WTC11 (cell line): ENCODE data around the gene NME5.

ENCODE experiments used
- CREB1 ChIP-seq: sonication (generic); formaldehyde crosslinking; IDR thresholded peaks from 2 replicates; pipeline ENCODE4 v1.8.0; 2023; ENCODE audit warnings: mild to moderate bottlenecking, missing genetic modification reagents
- CTCF ChIP-seq: fragments of 200-600 bp; IDR thresholded peaks from 2 replicates; pipeline ENCODE4 v1.8.0; 2022; ENCODE audit warnings: antibody characterized with exemption
- ESRRA ChIP-seq: sonication (generic); formaldehyde crosslinking; IDR thresholded peaks from 2 replicates; pipeline ENCODE4 v1.8.1; 2022; ENCODE audit warnings: mild to moderate bottlenecking, missing genetic modification reagents, borderline replicate concordance
- FOXP1 ChIP-seq: sonication (generic); formaldehyde crosslinking; IDR thresholded peaks from 2 replicates; pipeline ENCODE4 v1.8.0; 2022; ENCODE audit warnings: missing genetic modification reagents, mild to moderate bottlenecking, moderate library complexity, borderline replicate concordance
- IRF2 ChIP-seq: sonication (generic); formaldehyde crosslinking; IDR thresholded peaks from 2 replicates; pipeline ENCODE4 v1.8.0; 2022; ENCODE audit warnings: low read depth, missing genetic modification reagents, borderline replicate concordance
- MAX ChIP-seq: sonication (generic); formaldehyde crosslinking; IDR thresholded peaks from 2 replicates; pipeline ENCODE4 v1.8.0; 2022; ENCODE audit warnings: mild to moderate bottlenecking, missing genetic modification reagents
- SP1 ChIP-seq: sonication (generic); formaldehyde crosslinking; conservative IDR thresholded peaks from 2 replicates; pipeline ENCODE4 v1.8.1; 2022; ENCODE audit warnings: missing genetic modification reagents
- USF2 ChIP-seq: sonication (generic); formaldehyde crosslinking; IDR thresholded peaks from 2 replicates; pipeline ENCODE4 v1.8.1; 2023; ENCODE audit warnings: mild to moderate bottlenecking, missing genetic modification reagents, moderate library complexity
- ZNF317 ChIP-seq: sonication (generic); formaldehyde crosslinking; IDR thresholded peaks from 2 replicates; pipeline ENCODE4 v1.8.1; 2023; ENCODE audit warnings: low read depth, mild to moderate bottlenecking, moderate library complexity, missing genetic modification reagents, borderline replicate concordance
- TF ChIP-seq, protein P1 (sequence below): sonication (generic); formaldehyde crosslinking; IDR thresholded peaks from 2 replicates; pipeline ENCODE4 v1.8.1; 2022; ENCODE audit warnings: mild to moderate bottlenecking, moderate library complexity, missing genetic modification reagents

DNA sequence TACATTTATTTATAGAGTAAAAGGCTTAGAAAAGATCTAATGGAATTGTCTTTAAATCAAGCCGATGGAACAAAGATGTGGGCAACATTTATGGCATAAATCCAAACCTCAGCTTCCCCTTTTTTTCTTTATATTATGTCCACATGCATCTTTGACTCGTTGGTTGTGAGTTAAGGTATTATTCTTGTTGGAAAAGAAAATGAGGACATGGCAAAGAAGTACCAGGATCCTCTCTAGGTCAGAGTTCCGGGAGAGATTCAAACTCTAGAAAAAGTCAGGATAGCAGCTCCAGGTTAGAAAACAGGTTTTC, 508 bp upstream of the NME5 start:
- TF ChIP-seq CTCF, result no peak
- TF ChIP-seq ZNF317, result no peak
- TF ChIP-seq USF2 (CRISPR knock-in tag), result no peak
- TF ChIP-seq MAX (CRISPR knock-in tag), result no peak
- TF ChIP-seq, protein P1, sequence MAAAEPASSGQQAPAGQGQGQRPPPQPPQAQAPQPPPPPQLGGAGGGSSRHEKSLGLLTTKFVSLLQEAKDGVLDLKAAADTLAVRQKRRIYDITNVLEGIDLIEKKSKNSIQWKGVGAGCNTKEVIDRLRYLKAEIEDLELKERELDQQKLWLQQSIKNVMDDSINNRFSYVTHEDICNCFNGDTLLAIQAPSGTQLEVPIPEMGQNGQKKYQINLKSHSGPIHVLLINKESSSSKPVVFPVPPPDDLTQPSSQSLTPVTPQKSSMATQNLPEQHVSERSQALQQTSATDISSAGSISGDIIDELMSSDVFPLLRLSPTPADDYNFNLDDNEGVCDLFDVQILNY (CRISPR knock-in tag), result no peak
- no peak for TF ChIP-seq FOXP1 (CRISPR knock-in tag)
- no peak for TF ChIP-seq ESRRA (CRISPR knock-in tag)
- no peak for TF ChIP-seq IRF2 (CRISPR knock-in tag)
- TF ChIP-seq SP1, result no peak
- TF ChIP-seq CREB1, result no peak
